K562 (cell line): Measurements from ENCODE around the gene B4GALNT4. TPM values are rescaled to one million over a fixed set of nuclear protein-coding genes. Genes with fewer than 3 reads are reported as not detected.

ENCODE experiments used
- ERF ChIP-seq: fragments of 450-650 bp; formaldehyde crosslinking; IDR thresholded peaks from 2 replicates; pipeline ENCODE4 v1.4.0; 2020; ENCODE audit warnings: mild to moderate bottlenecking, mixed read lengths
- MAFK ChIP-seq: IDR thresholded peaks from 2 replicates; pipeline ENCODE4 v1.6.1; 2011; ENCODE audit warnings: low read length, improper control_type of control experiment
- MAZ ChIP-seq, 2 experiments: fragments of 450-650 bp in 1 of 2; sonication (generic) in 1 of 2; formaldehyde crosslinking; IDR thresholded peaks in 1 of 2; conservative IDR thresholded peaks in 1 of 2; 2 replicates each; pipeline versions ENCODE4 v1.4.0 to v1.5.0; 2020; ENCODE audit warnings: mild to moderate bottlenecking in 1 of 2, missing genetic modification reagents in 1 of 2
- MCM3 ChIP-seq: fragments of 450-650 bp; IDR thresholded peaks from 2 replicates; pipeline ENCODE4 v1.6.1; 2016
- PHF20 ChIP-seq: fragments of 450-650 bp; IDR thresholded peaks from 2 replicates; pipeline ENCODE4 v1.6.1; 2018; ENCODE audit not compliant: partially characterized antibody
- POLR2H ChIP-seq: IDR thresholded peaks from 2 replicates; pipeline ENCODE4 v1.6.1; 2016; ENCODE audit warnings: missing genetic modification characterization, low read depth, mild to moderate bottlenecking, control low read depth, missing compliant biosample characterization, moderate library complexity
- PURB ChIP-seq: sonication (generic); formaldehyde crosslinking; IDR thresholded peaks from 2 replicates; pipeline ENCODE4 v1.9.0; 2021; ENCODE audit warnings: low read depth, mild to moderate bottlenecking, missing genetic modification reagents
- RBM22 ChIP-seq: fragments of 200-400 bp; formaldehyde crosslinking; IDR thresholded peaks from 2 replicates; pipeline ENCODE4 v1.6.1; 2018; ENCODE audit warnings: low read length, low read depth; ENCODE audit not compliant: poor library complexity, severe bottlenecking
- SREBF1 ChIP-seq: fragments of 150-350 bp; IDR thresholded peaks from 2 replicates; pipeline ENCODE4 v1.6.1; 2014; ENCODE audit warnings: antibody characterized with exemption, low read depth, low read length, borderline replicate concordance
- ZBTB40 ChIP-seq, 2 experiments: fragments of 450-650 bp in 1 of 2; sonication (generic) in 1 of 2; formaldehyde crosslinking in 1 of 2; IDR thresholded peaks; 2 replicates each; pipeline versions ENCODE4 v1.7.1 to v1.9.0; 2016 to 2022; ENCODE audit warnings: inconsistent platforms in 1 of 2, mild to moderate bottlenecking in 1 of 2, missing genetic modification reagents in 1 of 2
- ZFP91 ChIP-seq: sonication (generic); formaldehyde crosslinking; IDR thresholded peaks from 2 replicates; pipeline ENCODE4 v1.8.0; 2022; ENCODE audit warnings: mild to moderate bottlenecking, missing genetic modification reagents
- ZNF12 ChIP-seq: sonication (generic); formaldehyde crosslinking; IDR thresholded peaks from 2 replicates; pipeline ENCODE4 v1.4.0; 2020; ENCODE audit warnings: mild to moderate bottlenecking, missing genetic modification reagents
- ZNF76 ChIP-seq: fragments of 250-450 bp; sonication (Bioruptor Pico); IDR thresholded peaks from 2 replicates; pipeline ENCODE4 v1.4.0; 2020; ENCODE audit warnings: mild to moderate bottlenecking, moderate library complexity, borderline replicate concordance
- polyA plus RNA-seq, 8 experiments: library from polyadenylated mRNA; depleted of rRNA in 4 of 8; stranded (reverse) in 5 of 8; unstranded in 3 of 8; fragments of >200 nt; fragmentation: Nextera tagmentation in 2 of 8; fragmentation: Illumina TruSeq in 1 of 8; extraction: Ambion mirVana in 2 of 8; extraction: Trizol in 1 of 8; gene quantifications; 2 replicates each; pipeline versions ENCODE4 v1.2.1 to v1.2.3, GENCODE V29; 2011 to 2014; ENCODE audit warnings: inconsistent platforms in 1 of 8, missing spikeins in 1 of 8
- total RNA-seq, 7 experiments: library from RNA; depleted of rRNA in 6 of 7; stranded (reverse); fragments of >200 nt in 6 of 7; fragmentation: Illumina TruSeq in 2 of 7; extraction: Trizol in 2 of 7; gene quantifications; 2 replicates each; pipeline versions ENCODE4 v1.2.1 to v1.2.3, GENCODE V29; 2011 to 2021; ENCODE audit warnings: low replicate concordance in 1 of 7
- TF ChIP-seq, protein P1 (sequence below): fragments of 250-450 bp; sonication (Bioruptor Pico); IDR thresholded peaks from 2 replicates; pipeline ENCODE4 v1.8.0; 2021; ENCODE audit warnings: moderate library complexity, mild to moderate bottlenecking, inconsistent platforms

The B4GALNT4 gene
- total and polyA plus RNA-seq, 9 of the 15 experiments (the other 6 are each of a cell fraction or from before 2014, with no cell fraction given) = 0.20 to 37.1 (median 10.8) TPM; not detected in 1

DNA sequence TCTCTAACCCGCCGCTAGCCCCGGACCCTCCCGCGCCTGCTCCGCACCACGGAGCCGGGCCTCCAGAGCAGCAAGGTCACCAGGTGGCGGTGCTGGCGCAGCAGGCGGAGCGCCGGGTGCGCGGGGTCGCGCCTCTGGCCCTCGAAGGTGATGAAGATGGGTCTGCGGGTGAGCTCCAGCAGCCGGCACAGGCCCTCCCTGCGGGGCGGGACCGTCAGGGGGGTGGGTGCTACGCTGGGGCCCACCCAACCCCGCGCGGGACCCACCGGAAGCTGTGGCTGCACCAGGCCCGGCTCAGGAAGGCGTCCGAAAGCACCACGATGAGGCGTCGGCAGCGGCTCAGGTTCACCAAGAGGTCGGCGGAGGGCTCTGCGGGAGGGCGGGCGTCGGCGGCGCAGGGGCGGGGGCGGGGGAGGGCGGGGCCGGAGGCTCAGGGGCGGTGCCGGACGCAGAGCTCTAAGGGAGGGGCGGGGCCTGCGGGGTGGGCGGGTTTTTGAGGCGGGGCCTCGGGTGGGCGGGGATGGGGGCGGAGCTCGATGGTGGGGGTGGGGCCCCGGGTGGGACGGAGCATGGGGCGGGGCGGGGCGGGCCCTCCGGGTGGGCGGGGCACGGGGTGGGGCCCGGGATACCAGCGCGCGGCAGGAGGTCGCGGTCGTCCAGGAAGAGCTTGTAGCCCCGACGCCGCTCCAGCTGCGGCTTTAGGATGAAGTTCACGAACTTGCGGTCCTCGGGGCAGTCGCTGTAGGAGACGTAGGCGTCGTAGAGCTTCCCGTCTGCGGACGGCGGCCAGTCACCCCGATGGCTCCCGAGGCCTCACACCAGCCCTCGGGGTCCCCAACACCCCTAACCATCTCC, 37.7 kb downstream of the B4GALNT4 start (continued):
- TF ChIP-seq PHF20 = peak; percentile 79
- no peak for TF ChIP-seq ZNF12
- TF ChIP-seq SREBF1 = no peak
- TF ChIP-seq MAZ (CRISPR knock-in tag; conservative IDR thresholded peaks at IDR 0.05 in 1 of 2, IDR thresholded peaks at IDR 0.05 in 1 of 2) = peak; percentile 68 to 75; a peak in 3 of 4 replicates
- TF ChIP-seq ZFP91 (CRISPR knock-in tag) = no peak
- TF ChIP-seq, protein P1, sequence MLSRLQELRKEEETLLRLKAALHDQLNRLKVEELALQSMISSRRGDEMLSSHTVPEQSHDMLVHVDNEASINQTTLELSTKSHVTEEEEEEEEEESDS = no peak
- TF ChIP-seq RBM22 = peak; percentile 33
- TF ChIP-seq ERF (CRISPR knock-in tag) = no peak
- no peak for TF ChIP-seq MAFK
- TF ChIP-seq ZNF76 = no peak
- no peak for TF ChIP-seq MCM3
- no peak for TF ChIP-seq POLR2H (tag)
- peak; percentile 70; the same call in 1 of the 2 replicates for TF ChIP-seq ZBTB40 (IDR thresholded peaks at IDR 0.05)
- TF ChIP-seq ZBTB40 (CRISPR knock-in tag; IDR thresholded peaks at IDR 0.05) = no peak
- TF ChIP-seq PURB (CRISPR knock-in tag) = no peak
